Mucosa of gallbladder (tissue), 1 donor: ENCODE results near the gene KLRC2. TPM values are rescaled to one million over a fixed set of nuclear protein-coding genes. Genes with fewer than 3 reads are reported as not detected.
"Not testable (repeated sequence)": the region's sequence is repeated elsewhere in the genome, so short reads cannot be mapped to it uniquely, and the experiment has no call there.

ENCODE experiments used
- DNase-seq: peaks from one replicate; pipeline ENCODE4 v3.0.0-alpha.2; 2020; ENCODE audit warnings: low spot score
- total RNA-seq: library from RNA; stranded (reverse); gene quantifications from one replicate; pipeline ENCODE4 v1.2.1, GENCODE V29; 2021
- donor health status: DM: no; HTN: no; CAD: no.

The KLRC2 gene
- total RNA-seq: 0.32 TPM

GRCh38 chr12:10435816-10436215 is at the start of gene KLRC2:
TSS of gene KLRC2 (minus strand) at chr12:10436010. CDS start at chr12:10435986, 24 bp downstream.
- not testable (repeated sequence) for DNase-seq

- DNase-seq: not testable (repeated sequence)
Measured at GRCh38 chr12:10481901-10482300, 46.1 kb upstream of the KLRC2 start.

- not testable (repeated sequence) for DNase-seq
Measured at GRCh38 chr12:10472808-10473207, 37.0 kb upstream of the KLRC2 start.

GRCh38 chr12:10469701-10470100 is 33.9 kb upstream of the KLRC2 start:
- no peak for DNase-seq

- DNase-seq: no peak
Measured at GRCh38 chr12:10466311-10466710, 30.5 kb upstream of the KLRC2 start.

- DNase-seq: no peak
Measured at GRCh38 chr12:10457760-10458159, 21.9 kb upstream of the KLRC2 start.

GRCh38 chr12:10456856-10457255 is 21.0 kb upstream of the KLRC2 start:
- DNase-seq: no peak

- DNase-seq: no peak
Measured at GRCh38 chr12:10455766-10456165, 20.0 kb upstream of the KLRC2 start.

GRCh38 chr12:10454531-10454930 is 18.7 kb upstream of the KLRC2 start:
- DNase-seq: no peak

GRCh38 chr12:10453156-10453555 is 17.3 kb upstream of the KLRC2 start, which contains the start of gene KLRC1:
TSS of gene KLRC1 (minus strand) at chr12:10453377. CDS start at chr12:10451156, 2,221 bp downstream.
- no peak for DNase-seq

- DNase-seq: no peak
Measured at GRCh38 chr12:10448236-10448635, 12.4 kb upstream of the KLRC2 start.

GRCh38 chr12:10446052-10446451 is 10.2 kb upstream of the KLRC2 start:
- DNase-seq: not testable (repeated sequence)

- not testable (repeated sequence) for DNase-seq
Measured at GRCh38 chr12:10441144-10441543, 5.3 kb upstream of the KLRC2 start.

GRCh38 chr12:10439608-10440274 is 3.9 kb upstream of the KLRC2 start:
- not testable (repeated sequence) for DNase-seq

GRCh38 chr12:10437601-10438000 is 1.8 kb upstream of the KLRC2 start:
- DNase-seq: not testable (repeated sequence)

GRCh38 chr12:10430623-10431022 is 5.2 kb downstream of the KLRC2 start:
- not testable (repeated sequence) for DNase-seq

- DNase-seq: not testable (repeated sequence)
Measured at GRCh38 chr12:10425938-10426337, 9.9 kb downstream of the KLRC2 start.

- not testable (repeated sequence) for DNase-seq
Measured at GRCh38 chr12:10424260-10424899, 11.4 kb downstream of the KLRC2 start.

GRCh38 chr12:10422159-10422558 is 13.7 kb downstream of the KLRC2 start:
- not testable (repeated sequence) for DNase-seq

- DNase-seq: not testable (repeated sequence)
Measured at GRCh38 chr12:10420334-10420733, 15.5 kb downstream of the KLRC2 start, which contains the start of gene KLRC3. TSS of gene KLRC3 (minus strand) at chr12:10420595. CDS start at chr12:10420550, 45 bp downstream.

GRCh38 chr12:10409392-10409791 is 26.4 kb downstream of the KLRC2 start, which contains the start of gene KLRC4:
TSS of gene KLRC4 (minus strand) at chr12:10409757. CDS start at chr12:10409575, 182 bp downstream.
- DNase-seq: no peak

GRCh38 chr12:10408842-10409241 is 27.0 kb downstream of the KLRC2 start:
- no peak for DNase-seq

- DNase-seq: no peak
Measured at GRCh38 chr12:10406725-10407124, 29.1 kb downstream of the KLRC2 start.
